Activated naive CD4-positive, alpha-beta T cell treated with anti-CD3 and anti-CD28 coated beads, Interleukin-2, amount 50 U/mL, for 72 hours (primary cell): ENCODE results near the gene ATP6V0E1. TPM values are rescaled to one million over a fixed set of nuclear protein-coding genes. Genes with fewer than 3 reads are reported as not detected.

Source experiments
- ATAC-seq, 2 donors: fragments of 150-1000 bp; cut with Tn5 transposase; 2 replicates each; pipeline ENCODE4 v1.10.0; 2021; ENCODE audit warnings: mild to moderate bottlenecking in 2 of 2, moderate library complexity in 2 of 2
- DNase-seq, 2 donors: peaks; one replicate each; pipeline ENCODE4 v3.0.0; 2021 to 2022; ENCODE audit warnings: low spot score in 2 of 2
- H3K27ac Mint-ChIP-seq, 2 donors: one replicate each; pipeline ENCODE4 v1.8.0; 2022; ENCODE audit warnings: mild to moderate bottlenecking in 2 of 2, mixed read lengths in 2 of 2
- H3K36me3 Mint-ChIP-seq, 2 donors: one replicate each; pipeline ENCODE4 v1.8.0; 2022; ENCODE audit warnings: mixed read lengths in 2 of 2
- H3K9me3 Mint-ChIP-seq, 2 donors: one replicate each; pipeline ENCODE4 v1.8.0; 2022; ENCODE audit warnings: mixed read lengths in 2 of 2
- total RNA-seq, 2 donors: library from RNA; stranded (reverse); gene quantifications; one replicate each; pipeline ENCODE4 v1.2.3, GENCODE V29; 2022

The ATP6V0E1 gene
- total RNA-seq, 2 donors from 2014 or later = 84.7 to 88.3 TPM

DNA sequence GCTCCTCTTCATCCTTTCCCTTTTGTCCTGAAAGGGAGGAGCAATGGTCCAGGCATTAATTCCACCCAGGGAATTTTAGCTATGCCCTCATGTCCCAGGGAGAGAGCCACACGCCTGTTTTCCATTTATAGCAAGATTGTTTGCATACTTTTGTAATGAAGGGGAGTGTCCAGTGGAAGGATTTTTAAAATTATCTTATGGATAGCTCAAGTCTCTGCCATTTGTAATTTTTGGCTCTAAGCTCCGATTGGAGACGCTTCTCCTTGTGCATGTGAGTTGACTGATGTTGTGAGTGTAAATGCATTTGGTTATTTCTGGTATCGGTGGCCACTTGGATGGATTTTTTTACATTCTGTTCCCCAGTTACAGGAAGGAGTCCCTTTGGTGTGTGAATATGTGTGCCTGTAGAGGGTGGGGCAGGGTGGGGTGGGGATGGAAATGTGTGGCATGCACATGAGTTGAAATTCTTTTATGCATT, 31.5 kb upstream of the ATP6V0E1 start:
- no peaks in the 10 kb centered on the region for H3K9me3 Mint-ChIP-seq
- DNase-seq (no peak), ATAC-seq (no peak)
- H3K36me3 Mint-ChIP-seq = no peaks in the 10 kb centered on the region
- H3K27ac Mint-ChIP-seq = peak overlapping the region in 1 of 2 donors; percentile 30

GRCh38 chr5:172953776-172954675, 29.5 kb upstream of the ATP6V0E1 start:
- ATAC-seq = no peak
- no peaks in the 10 kb centered on the region for H3K9me3 Mint-ChIP-seq
- no peak for DNase-seq
- no peak overlapping the region for H3K27ac Mint-ChIP-seq
- H3K36me3 Mint-ChIP-seq = no peaks in the 10 kb centered on the region

DNA sequence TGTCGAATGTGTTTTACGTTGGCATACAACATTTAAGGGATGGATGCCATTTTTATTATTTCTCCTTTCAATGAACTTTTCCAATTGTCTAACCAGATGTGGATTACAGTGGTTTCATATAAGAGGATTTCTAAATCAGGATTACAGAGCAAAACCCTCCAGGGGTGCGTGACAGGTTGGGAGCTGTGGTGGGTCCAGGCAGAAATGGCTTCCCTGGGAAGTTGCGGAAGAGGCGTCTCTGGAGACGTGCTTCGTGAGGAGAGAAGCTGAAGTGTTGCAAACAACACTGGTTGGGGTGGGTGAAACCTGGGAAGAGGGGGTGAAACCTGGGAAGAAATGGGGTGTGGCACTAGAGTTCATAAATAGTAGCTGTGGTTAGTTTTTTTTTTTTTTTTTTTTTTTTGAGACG, 28.8 kb upstream of the ATP6V0E1 start:
- ATAC-seq (no peak), DNase-seq (no peak)
- Mint-ChIP-seq H3K9me3 (no peaks in the 10 kb centered on the region), H3K36me3 (peaks cover 4 to 5% of the 10 kb centered on the region in 2 donors), H3K27ac (peak overlapping the region in 1 of 2 donors; percentile 48)

- H3K9me3 Mint-ChIP-seq = no peaks in the 10 kb centered on the region
- no peak overlapping the region for H3K27ac Mint-ChIP-seq
- peaks cover 6 to 7% of the 10 kb centered on the region in 2 donors for H3K36me3 Mint-ChIP-seq
- ATAC-seq = no peak
- no peak for DNase-seq
Observed at GRCh38 chr5:172956228-172956627, 27.3 kb upstream of the ATP6V0E1 start.

DNA sequence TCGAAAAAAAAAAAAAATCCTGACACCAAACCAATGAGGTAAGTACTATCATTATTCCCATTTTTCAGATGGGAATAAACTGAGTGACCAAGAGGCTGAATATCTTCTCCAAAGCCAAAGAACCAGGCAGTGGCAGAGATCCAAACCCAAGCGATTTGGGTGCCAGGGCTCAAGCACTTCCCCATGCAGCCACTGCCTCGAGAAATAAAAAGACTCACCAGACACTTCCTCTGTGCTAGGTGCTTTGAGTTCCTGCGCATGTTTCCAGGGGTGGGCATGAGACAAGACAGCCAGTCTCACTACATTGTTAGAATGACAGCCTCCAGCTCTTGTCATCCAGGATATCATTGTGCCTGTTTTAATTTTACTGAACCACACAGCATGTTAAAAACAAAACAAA, 26.6 kb upstream of the ATP6V0E1 start:
- ATAC-seq (no peak), DNase-seq (no peak)
- Mint-ChIP-seq H3K36me3 (peaks cover 6 to 12% of the 10 kb centered on the region in 2 donors), H3K9me3 (no peaks in the 10 kb centered on the region), H3K27ac (no peak overlapping the region)

DNA sequence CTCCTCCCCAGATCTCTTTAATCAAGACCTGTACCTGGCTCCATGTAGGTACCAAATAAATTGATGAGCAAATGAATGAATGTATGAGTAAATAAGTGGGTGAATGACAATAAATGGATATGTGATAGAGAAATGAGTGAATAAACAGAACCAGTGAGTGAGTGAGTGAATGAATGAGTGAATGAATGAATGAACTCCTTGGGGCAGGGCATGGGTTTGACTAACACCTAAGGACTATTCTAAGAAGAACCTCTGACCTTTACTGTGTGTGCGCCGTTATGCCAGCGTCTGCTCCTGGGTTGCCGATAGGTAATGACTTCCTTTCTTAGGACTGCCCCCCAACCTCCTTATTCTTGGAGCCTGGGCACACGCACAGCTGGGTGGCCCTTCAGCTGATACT, 26.1 kb upstream of the ATP6V0E1 start:
- ATAC-seq = no peak
- Mint-ChIP-seq H3K36me3 (peaks cover 6 to 15% of the 10 kb centered on the region in 2 donors), H3K27ac (no peak overlapping the region), H3K9me3 (no peaks in the 10 kb centered on the region)
- DNase-seq = no peak

- no peaks in the 10 kb centered on the region for H3K9me3 Mint-ChIP-seq
- H3K27ac Mint-ChIP-seq = peak overlapping the region; percentile 98 to 100
- DNase-seq (peak; percentile 68 to 76), ATAC-seq (peak; percentile 77 to 84)
- peaks cover 6 to 16% of the 10 kb centered on the region in 2 donors for H3K36me3 Mint-ChIP-seq
Observed at GRCh38 chr5:172958331-172959046, 25.1 kb upstream of the ATP6V0E1 start.

DNA sequence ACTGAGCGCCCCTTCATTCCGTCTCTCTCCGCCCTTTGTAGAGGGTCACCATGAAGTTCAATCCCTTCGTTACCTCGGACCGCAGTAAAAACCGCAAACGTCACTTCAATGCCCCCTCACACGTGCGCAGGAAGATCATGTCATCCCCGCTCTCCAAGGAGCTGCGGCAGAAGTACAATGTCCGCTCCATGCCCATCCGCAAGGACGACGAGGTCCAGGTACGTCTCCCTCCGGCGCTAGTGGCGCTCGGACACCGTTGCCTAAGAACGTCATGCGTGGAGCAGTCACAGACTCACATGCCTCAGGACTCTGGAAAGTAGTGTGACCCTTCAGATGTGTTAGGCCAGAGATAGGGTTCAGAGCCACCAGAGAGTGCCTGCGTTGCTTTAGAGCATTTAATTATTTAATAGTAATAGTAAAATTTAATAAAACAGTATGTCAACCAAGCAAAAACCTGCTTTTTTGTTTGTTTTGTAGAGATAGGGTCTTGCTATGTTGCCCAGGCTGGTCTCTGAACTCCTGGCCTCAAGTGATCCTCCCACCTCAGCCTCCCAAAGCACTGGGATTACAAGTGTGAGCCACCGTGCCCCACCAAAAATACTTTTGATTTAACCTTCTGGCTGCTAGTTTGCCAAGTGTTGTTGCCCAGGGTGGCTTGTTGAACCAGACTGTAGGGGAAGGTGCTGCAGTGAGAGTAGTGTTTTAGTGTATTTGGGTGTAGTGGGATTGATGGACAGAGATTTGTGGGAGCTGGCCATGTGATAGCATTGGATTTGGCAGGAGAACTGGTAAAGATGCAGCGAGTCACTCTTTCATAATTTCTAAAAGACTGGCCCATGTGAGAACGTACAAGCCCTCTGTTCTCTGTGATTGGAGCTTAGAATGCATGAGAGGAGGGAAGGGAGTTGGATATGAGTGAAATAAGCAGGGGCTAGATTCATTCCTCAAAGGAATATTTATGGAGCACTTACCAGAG, 23.5 kb upstream of the ATP6V0E1 start:
- Mint-ChIP-seq H3K36me3 (peaks cover 6 to 20% of the 10 kb centered on the region in 2 donors), H3K27ac (peak overlapping the region; percentile 98 to 100), H3K9me3 (no peaks in the 10 kb centered on the region)
- ATAC-seq = peak in 1 of 2 donors; percentile 16
- DNase-seq = no peak

DNA sequence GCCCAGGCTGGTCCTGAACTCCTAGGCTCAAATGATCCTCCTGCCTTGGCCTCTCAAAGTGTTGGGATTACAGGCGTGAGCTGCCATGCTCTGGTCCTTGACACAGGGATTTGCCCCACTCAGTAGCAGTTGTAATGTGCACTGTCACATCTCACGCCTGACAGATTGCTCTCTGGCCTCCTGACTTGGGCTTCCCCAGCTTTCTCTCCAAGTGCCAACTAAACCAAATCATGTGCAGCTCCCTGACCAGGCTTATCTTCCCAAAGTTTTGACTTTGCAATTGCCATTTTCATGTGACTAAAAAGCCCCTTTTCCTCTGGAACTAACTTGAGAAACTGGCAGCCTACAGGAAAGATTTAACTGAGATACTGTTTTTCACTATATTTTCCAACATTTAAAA, 13.7 kb upstream of the ATP6V0E1 start:
- Mint-ChIP-seq H3K9me3 (no peaks in the 10 kb centered on the region), H3K36me3 (peaks cover 0 to 5% of the 10 kb centered on the region in 2 donors)
- no peak for DNase-seq

GRCh38 chr5:172971482-172971881, 12.1 kb upstream of the ATP6V0E1 start:
- H3K36me3 Mint-ChIP-seq = no peaks in the 10 kb centered on the region
- no peak for DNase-seq
- no peaks in the 10 kb centered on the region for H3K9me3 Mint-ChIP-seq
- no peak for ATAC-seq
- H3K27ac Mint-ChIP-seq = no peak overlapping the region

More for the DNA sequence above, 13.7 kb upstream of the ATP6V0E1 start:
- ATAC-seq = no peak
- no peak overlapping the region for H3K27ac Mint-ChIP-seq

DNA sequence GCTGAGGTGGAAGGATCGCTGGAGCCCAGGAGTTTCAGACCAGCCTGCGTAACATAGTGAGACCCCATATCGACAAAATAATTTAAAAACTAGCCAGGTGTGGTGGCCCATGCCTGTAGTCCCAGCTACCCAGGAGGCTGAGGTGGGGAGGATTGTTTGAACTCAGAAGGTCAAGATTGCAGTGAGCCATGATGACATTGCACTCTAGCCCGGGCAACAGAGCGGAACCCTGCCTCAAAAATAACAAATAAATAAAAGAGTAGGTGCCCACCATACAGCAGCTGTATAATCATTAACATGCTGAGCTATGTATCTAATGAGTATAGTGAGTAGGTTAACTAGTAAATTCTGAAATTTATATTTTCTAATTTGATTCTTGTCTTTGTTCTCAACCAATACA, 11.0 kb upstream of the ATP6V0E1 start:
- no peaks in the 10 kb centered on the region for H3K9me3 Mint-ChIP-seq
- H3K27ac Mint-ChIP-seq = no peak overlapping the region
- no peaks in the 10 kb centered on the region for H3K36me3 Mint-ChIP-seq
- DNase-seq (no peak), ATAC-seq (no peak)

GRCh38 chr5:172973127-172973916, 10.2 kb upstream of the ATP6V0E1 start:
- ATAC-seq = no peak
- H3K27ac Mint-ChIP-seq = no peak overlapping the region
- H3K9me3 Mint-ChIP-seq = no peaks in the 10 kb centered on the region
- H3K36me3 Mint-ChIP-seq = no peaks in the 10 kb centered on the region
- DNase-seq = no peak

DNA sequence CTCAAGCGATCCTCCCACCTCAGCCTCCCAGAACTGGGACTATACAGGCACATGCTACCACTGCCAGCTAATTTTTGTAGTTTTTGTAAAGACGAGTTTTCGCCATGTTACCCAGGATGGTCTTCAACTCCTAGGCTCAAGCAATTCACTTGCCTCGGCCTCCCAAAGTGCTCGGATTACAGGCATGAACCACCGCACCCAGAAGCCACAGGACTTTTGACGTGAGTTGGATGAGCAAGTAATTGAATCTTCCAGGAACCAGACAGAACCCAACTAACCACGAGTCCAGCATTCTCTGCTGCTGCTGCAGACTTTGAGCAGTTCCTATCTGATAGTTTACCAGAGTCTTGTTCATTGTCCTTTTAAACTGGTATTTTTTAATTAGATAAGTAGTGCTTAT, 9.6 kb upstream of the ATP6V0E1 start:
- no peaks in the 10 kb centered on the region for H3K9me3 Mint-ChIP-seq
- no peaks in the 10 kb centered on the region for H3K36me3 Mint-ChIP-seq
- H3K27ac Mint-ChIP-seq = no peak overlapping the region
- DNase-seq (no peak), ATAC-seq (no peak)

DNA sequence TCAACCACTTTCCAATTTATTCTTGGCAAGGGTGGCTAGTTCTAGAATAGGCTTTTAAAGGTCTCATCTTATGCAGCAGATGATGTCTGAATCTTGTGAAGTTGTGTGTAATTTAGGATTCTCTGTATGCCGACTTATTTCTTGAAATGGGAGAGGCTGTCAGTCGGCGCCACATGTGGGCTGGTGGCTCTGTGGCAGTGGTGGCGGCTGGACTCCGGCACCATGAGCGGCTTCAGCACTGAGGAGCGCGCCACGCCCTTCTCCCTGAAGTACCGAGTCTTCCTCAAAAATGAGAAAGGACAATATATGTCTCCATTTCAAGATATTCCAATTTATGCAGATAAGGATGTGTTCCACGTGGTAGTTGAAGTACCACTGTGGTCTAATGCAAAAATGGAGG, 8.3 kb upstream of the ATP6V0E1 start:
- Mint-ChIP-seq H3K36me3 (no peaks in the 10 kb centered on the region), H3K9me3 (no peaks in the 10 kb centered on the region), H3K27ac (no peak overlapping the region)
- DNase-seq = no peak
- no peak for ATAC-seq

- Mint-ChIP-seq H3K9me3 (no peaks in the 10 kb centered on the region), H3K27ac (no peak overlapping the region), H3K36me3 (peaks cover 10 to 12% of the 10 kb centered on the region in 2 donors)
- DNase-seq (no peak), ATAC-seq (no peak)
Observed at GRCh38 chr5:172979778-172980177, 3.8 kb upstream of the ATP6V0E1 start.

GRCh38 chr5:172981931-172982330, 1.6 kb upstream of the ATP6V0E1 start:
- Mint-ChIP-seq H3K27ac (no peak overlapping the region), H3K9me3 (no peaks in the 10 kb centered on the region), H3K36me3 (peaks cover 16 to 29% of the 10 kb centered on the region in 2 donors)
- ATAC-seq (no peak), DNase-seq (no peak)
